Astrocyte of the hippocampus (primary cell): ENCODE measurements around the gene FBXL16.

ENCODE experiments used
- DNase-seq: peaks from one replicate; pipeline ENCODE4 v3.0.0; 2011; ENCODE audit warnings: low read depth, low spot score

Gene FBXL16

DNA sequence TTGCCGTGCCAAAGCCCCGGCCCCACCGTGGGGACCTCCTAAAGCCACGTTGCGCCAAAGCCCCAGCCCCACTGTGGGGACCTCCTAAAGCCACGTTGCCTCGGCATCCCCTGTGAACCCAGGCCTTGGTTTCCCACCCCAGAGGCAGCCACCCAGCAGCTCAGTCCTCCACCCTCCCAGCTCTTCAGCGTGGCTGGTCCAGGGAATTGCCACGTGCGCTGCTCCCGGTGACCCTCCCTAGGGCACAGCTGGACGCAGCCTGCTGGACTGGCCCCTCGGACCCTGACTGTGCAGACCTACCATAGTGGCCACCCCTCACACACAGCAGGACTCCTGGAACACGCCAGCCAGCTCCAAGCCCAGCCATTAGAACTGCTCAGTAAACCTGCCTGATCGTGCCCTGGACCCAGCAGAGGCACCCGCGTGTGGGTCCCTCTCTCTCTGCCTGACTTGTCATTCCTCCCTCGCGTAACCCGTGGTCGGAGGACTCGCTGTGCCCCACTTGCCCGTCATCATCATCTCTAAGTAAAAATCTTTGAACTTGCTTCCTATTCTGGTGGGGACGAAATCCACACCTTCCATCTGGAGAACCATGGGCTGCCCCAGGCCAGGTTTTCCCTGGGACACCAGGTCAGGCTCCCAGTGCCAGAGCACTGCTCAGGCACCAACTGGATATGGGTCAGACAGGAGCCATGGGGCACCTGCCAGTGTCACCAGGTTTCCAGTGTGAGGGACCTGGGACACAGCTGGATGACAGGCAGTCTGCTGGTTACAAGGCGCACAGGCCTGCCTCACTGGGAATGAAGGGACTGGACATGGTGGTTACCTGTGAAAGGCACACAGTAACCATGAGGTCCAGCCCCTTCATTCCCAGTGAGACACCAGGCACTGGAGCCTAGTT lies 29.6 kb upstream of the FBXL16 start:
- no peak for DNase-seq

DNA sequence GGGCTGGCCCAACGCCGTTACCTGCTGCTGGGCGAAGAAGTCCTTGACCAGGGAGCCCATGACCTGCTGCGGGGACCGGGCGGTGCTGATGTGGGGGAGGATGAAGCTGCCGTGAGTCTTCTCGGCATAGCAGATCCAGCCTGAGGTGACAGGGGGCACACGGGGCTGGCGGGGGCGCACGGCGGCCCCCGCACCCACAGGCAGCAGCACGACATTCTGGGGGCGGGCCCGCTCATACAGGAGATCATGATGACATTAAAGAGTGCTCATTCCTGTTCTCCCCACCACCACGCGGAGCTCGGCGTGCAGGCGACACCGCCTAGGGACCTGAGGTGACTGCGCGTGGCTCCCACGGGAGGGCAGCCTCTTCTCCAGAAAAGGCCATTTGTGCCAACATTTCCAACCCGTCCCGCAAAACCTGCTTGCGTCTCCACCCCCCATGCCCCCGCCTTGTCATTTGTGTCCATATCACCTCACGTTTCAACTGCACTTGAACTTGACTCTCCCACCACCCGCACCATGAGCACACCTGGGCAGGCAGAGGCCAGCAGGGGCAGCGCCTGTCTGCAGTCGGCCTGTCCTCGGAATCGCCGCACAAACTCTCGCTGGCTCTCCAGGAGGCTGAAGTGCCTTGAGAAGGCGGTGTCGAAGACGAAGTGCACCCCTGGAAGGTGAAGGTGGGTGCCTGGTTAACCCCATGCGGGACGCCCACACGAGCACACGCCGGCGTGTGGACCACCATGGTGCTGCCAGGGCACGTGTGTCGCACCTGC lies 28.8 kb upstream of the FBXL16 start:
- DNase-seq, result no peak

DNA sequence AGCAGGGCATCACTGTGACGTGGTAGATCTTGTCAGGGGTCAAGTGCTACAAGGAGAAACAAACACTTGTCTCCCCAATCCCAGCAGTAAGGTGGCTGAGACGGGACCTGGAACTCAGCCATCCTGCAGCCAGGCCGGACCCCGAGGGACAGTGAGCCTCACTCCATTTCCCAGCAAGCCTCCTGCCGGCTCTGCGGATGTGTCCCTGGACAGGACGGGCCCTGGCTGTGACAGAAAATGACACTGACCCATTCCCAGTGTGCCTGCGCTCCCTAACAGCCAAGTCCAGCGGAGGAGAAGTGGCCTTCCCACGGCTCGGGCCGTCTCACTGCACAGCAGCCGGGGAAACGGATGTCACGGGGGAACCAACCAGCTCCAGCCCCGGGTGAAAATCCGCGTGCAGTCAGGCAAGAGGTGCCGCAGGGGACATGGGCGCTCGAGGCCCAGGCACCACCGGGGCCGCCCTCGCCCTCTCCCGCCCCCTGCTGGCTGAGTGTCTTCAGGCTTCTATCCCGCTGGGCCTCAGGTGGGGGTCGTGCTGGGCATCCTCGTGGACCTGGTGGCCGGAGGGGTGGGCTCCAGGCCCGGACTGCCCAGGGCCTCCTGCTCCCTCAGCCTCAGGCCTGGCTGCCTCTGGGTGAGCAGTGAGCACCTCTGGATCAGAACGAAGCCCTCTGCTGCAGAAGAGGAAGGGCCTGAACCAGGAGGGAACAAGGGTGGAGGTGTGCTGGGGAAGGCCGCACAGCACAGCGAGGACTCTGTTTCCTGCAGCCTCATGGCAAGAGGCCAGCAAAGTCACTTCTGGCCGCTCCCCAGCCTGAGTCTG lies 28.0 kb upstream of the FBXL16 start:
- DNase-seq, result no peak

DNA sequence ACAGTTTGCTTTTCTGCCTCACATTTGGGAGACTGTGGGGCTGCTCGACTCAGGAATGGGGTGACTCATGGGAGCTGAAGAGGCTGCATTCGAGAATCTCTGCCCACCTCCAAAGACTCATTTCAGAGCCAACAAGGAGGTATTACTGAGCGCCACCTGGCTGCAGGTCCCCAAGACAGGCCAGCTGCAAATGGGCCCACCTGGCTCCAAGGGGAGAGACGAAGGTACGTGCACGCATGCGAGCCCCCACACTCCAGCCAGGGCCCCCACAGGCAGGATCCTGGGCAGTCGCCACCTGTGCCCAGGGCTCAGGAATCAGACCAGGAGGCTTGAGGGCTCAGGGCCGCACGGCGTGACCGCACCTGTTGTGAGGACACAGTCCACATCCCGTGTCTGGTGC lies 27.3 kb upstream of the FBXL16 start:
- no peak for DNase-seq

DNA sequence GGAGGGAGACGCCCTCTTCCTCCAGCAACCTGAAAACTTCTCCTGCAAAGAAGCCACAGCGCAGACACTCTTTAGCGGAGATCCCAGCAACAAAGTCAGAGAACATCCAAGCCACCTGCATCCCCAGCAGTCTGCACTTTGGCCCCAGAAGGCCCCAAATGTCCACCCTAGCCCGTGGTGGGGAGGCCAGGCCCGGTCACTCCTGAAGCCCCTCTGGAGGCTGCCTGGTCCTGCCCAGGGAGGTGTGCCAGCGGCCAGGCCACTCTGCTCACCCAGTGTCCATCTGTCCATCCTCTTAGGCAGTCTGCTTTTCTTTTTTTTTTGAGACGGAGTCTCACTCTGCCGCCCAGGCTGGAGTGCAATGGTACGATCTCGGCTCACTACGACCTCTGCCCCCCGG lies 26.7 kb upstream of the FBXL16 start:
- DNase-seq, result no peak

DNA sequence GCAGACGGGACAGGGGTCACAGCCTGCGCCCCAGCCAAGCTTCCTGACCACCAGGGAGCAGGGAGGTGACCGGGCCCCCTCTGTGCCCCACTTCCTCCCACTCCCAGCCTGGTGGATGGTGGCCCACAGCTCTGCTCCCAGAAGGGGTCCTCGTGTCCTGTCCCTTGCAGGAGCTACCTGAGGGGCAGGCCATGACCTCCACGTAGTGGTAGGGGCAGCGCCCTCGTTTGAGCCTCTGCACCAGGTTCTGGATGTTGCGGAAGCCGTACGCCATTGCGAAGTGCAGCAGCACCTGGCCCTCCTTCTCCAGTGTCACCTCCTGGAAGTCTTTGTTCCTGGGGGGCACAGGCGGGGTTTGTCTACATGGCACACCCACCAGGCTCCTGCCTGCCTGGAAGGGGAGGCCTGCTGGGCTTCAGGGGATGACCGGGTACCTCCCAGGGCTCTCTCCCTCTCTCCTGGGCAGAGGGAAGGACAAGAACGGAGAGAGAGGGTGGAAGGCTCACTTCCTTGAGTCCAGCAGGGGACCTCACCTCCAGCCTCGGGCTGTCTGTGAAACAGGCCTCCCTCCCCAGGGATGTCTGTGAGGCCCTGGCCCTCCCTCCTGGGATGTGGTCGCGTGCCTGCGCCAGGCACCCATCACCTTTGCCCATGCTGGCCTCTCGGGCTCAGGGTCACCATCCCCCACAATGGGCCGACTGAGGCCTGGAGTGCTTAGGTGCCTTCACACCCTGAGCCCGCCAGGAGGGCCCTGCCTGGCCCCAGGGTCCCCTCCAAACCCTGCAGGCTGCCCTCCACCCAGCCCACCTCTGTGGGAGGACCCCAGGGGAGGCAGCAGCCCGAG lies 25.3 kb upstream of the FBXL16 start:
- DNase-seq, result no peak

DNA sequence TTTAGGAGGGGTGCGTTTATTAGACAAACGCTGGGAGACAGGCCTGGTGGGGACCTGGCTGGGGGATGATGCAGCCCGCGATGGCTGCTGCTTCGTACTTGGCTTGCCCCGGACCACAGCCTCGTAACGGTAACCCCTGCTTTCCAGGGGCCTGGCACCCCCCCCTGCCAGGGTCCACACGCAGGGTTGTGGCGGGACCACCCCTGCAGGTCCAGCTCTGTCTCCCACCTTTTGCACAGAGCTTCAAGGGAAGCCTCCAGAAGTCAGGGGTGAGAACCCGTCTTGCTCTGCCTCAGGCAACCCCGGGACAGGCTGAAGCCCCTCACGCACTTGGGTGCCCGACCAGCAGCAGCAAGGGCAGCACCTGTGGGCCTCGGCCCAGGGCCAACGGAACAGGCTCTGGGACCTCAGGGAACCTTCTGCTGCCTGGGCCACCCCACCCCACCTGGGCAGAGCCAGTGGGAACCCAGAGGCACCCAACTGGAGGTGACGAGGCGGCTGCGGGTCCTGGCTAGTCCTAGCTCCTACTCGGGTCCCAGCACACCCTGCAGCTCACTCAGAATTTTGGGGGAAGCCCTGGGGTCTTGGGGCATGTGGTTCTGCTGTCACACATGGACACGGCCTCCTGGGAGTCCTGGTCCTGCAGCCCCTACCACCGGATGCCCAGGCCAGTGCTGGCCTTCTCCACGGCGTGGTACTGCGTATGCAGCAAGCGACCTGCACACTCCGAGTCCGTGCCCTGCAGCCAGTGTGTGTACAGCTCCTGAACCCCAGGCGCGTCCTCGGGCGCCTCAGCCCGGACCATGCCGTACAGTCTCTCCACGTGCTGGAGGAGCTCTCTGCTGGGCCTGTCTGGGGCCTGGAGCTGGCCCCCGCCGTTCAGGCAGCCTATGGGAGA lies 24.4 kb upstream of the FBXL16 start:
- DNase-seq, result no peak

DNA sequence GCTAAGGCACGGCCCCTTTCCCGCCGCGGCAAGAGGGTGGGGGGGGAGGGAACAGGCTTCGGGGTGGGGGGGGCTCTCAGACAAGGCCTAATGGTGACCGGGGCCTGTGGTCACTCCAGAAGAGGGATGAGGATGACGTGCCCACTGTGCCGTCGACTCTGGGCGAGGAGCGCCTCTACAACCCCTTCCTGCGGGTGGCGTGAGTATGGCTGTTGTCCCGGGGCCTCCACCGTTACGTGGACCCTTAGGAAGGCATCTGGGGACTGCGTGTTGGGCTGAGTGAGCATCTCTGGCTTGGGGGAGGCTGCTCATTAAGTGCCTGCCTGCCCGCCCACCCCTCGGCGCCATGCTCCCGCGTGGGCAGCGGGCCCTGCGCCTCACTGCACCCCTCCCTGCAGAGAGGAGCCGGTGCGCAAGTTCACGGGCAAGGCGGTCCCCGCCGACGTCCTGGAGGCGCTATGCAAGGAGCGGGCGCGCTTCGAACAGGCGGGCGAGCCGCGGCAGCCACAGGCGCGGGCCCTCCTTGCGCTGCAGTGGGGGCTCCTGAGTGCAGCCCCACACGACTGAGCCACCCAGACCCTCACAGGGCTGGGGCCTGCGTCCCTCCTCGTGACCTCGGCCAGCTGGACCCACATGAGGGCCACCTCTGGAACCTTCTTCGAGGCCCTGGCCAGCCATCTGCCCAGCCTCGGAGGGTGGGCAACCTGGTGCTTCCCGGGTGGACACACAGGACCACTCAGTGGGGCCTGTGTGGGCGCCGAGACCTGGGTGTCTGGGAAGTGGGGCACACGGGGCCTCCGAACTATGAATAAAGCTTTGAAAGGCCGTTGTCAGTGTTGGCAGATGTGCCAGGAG lies 23.5 kb upstream of the FBXL16 start:
- DNase-seq, result no peak

DNA sequence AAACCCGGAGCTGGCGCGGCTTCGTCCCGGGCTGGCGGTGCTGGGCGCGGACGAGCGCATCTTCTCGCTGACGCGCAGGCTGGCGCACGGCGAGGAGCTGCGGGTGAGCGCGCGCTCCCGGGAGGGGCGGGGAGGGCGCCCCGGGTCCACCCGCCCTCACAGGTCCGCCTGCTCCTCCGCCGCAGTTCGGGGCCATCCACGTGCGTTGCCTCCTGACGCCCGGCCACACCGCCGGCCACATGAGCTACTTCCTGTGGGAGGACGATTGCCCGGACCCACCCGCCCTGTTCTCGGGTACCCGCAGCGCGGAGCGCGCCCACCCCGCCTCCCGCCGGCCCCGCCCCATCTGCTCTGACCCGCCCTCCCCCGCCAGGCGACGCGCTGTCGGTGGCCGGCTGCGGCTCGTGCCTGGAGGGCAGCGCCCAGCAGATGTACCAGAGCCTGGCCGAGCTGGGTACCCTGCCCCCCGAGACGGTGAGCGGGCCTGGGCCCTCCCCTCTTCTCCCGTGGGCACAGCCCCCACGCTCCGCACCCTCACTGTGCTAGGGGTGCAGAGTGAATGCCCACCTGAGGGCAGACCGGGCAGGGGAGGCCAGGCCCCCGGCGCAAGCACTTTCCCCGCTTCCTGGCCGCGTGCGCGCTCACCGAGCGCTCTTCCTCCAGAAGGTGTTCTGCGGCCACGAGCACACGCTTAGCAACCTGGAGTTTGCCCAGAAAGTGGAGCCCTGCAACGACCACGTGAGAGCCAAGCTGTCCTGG lies 22.7 kb upstream of the FBXL16 start:
- DNase-seq, result peak; percentile 90

DNA sequence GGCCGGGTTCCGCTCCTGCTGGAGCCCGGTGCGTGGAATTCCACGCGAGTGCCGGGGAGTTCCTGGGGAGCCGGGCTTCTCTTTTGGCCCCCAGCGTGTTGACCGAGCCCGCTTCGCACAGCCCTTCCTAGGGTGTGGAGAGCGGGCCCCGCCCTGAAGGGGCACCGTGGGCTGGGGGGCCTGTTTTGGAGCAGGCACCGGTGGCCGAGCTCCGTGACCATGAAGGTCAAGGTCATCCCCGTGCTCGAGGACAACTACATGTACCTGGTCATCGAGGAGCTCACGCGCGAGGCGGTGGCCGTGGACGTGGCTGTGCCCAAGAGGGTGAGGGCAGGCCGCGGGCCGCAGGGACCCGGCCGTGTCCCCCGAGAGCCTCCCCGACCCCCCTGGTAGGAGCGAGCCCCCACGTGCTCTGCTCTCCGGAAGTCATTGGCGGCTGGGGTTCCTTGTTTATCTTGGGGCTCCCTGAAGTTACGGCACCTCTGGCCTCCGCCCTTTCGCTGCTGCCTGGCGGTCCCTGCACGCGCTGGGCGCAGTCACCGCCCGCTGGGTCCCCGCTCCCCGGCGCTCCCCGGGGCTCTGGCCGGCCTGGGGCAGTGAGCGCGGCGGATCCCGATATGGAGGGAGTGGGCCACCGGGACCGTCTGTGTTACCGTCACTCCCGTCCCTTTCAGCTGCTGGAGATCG lies 21.8 kb upstream of the FBXL16 start:
- no peak for DNase-seq

DNA sequence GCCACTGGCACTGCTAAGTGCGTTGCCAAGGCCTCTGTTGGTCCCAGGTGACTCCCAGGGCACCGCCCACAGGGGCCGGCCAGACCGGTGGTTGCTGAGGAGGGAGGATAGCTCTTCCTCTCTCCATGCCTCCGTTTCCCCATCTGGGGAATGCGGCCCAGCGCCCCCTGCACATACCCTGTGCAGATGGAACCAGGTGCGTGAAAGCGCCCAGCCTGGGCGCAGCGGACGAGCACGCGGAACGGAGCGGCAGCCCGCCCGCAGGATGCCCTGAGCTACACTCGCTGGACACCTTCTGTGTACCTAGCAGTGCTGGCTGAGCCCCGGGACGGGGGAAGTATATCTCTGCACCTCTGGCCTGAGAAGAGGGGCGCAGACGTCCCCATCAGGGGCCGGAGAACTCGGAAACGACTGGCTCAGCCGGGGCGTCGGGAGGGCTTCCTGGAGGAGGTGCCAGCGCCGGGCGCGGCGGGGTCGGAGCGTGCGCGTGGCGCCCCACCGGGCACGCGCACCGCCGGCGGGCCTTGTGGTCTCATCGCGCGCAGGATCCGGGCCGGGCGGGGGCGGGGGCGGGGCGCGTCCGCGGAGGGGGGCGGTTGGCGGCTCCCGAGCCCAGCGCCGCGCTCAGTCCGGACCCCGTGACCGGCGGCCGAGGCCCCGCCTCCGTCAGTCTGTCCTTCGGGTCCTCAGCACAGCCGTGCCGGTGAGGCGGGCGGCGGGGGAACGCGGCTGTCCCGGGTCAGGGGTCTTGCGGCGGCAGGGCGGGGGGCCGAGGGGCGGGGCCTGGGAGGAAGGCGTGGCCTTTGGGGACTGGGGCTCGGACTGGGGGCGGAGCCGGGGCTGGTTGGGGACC lies 21.1 kb upstream of the FBXL16 start, which contains the start of the genes CCDC78 and HAGHL:
TSS of gene CCDC78 (minus strand) at position 6 of the 853 bp plus-strand sequence. CDS start 76 bp downstream, outside the sequence.
TSS of gene HAGHL (plus strand) at position 669 of the 853 bp plus-strand sequence. CDS start 404 bp downstream, outside the sequence.
- DNase-seq, result peak; percentile 70

DNA sequence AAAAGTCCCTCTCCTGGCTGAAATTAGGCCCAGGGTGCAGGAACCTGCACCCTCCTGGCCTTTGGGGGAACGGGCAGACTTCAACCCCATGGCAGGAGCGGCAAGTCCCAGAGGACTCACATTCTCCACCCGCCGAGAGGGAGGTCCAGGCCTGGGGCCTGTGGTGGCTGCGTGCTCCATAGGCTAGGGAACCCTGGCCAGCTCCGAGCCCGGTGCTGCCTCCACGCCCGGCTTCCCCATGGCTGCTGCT lies 20.5 kb upstream of the FBXL16 start:
- no peak for DNase-seq

DNA sequence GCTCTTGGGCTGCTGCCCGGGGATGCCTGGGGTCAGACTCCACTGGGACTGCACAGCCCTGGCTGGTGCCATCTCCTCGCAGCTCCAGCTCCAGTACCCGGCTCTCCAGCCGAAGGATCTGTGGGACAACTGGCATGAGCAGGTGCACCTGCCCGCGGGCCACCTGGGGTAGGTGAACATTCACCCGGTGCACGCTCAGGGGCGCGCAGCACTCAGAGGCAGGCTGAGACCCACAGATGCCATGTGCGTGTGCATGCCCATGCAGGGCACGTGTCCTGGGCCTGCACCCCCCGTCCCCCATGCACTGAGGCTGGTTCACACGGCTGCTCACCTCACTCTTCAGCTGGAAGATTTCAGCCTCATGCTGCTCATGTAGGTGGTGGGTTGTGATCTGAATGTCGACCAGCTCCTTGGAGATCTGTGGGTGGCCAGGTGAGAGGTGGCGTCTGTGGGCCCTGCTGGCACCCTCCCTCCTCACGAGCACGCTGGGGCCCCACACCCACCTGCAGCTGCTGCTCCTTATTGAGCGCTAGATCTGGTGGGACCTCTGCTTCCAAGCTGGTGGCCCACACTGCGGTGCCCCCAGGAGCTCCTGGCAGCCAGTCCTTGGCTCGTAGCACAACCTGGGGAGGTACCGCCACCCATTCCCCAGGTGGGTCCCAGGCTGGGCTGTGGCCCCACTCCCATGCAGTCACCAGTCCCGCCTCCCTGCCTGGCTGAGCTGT lies 20.0 kb upstream of the FBXL16 start:
- no peak for DNase-seq

DNA sequence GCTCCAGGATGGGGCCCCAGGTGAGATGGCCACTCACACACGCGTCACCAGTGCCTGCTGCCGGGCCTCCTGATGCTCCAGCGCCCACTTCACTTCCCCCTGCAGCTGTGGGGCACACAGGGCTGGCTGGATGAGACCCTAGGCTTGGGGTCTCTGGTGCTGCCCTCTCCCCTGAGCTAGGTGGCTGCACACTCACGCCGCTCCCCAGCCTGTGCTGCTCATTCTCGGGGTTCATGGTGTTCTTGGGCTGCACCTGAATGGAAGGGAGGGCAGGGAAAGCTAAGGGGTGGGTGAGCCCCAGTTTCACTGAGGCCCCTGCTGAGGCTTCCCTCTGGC lies 19.4 kb upstream of the FBXL16 start:
- DNase-seq, result no peak

DNA sequence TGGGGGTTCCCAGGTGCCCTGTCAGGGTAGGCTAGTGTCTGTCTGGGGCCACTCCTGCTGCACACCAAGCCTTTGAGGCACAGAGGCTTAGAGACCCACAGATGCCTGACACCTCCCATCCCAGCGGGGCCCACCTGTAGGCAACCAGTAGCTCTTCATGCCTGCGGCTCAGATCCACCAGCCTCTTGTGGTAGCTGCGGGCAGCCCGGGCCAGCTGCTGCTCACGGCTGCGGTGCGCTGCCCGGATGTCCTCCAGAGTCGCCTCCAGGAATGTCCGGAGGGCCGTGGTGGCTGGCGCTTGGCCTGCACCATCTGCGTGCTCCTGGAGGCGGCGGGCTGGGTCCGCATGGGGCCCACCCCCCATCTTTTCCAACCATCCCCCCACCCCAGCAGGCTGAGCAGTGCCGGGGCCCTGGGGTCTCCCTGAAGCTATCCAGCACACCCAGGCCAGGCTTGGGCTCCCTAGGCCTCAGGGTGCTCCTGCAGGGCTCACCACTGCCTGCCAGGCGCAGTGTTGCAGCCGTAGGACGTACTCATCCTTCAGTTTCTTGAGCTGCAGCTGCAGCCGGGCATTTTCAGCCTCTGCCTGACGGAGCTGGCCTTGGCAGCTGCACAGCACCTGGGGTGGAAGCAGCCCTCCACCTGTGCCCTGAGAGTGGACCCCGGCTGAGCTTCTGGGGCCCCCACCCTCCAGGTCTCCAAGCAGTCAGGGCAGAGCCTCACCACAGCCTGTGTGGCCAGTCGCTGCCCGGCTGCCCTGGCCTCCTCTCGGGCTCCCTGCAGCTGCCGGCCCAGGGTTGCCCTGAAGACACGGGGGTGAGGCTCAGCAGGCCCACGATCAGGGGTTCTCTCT lies 18.8 kb upstream of the FBXL16 start:
- no peak for DNase-seq
